ENCODE measurements around the gene CAP1. TPM values are rescaled to one million over a fixed set of nuclear protein-coding genes. Genes with fewer than 3 reads are reported as not detected.

Gene CAP1
- total RNA-seq, 1 experiment from 2014 or later = 255 TPM

GRCh38 chr1:40078512-40079333 lies 38.2 kb downstream of the CAP1 start:
- H2AK5ac ChIP-seq (ENCODE audit: insufficient read length, low read length) = no peak overlapping the region
- no peak overlapping the region for H3K9ac ChIP-seq (ENCODE audit: extremely low read depth, insufficient read length, low read length)
- H4K8ac ChIP-seq (replicated peaks; ENCODE audit: insufficient read length, low read depth, low read length) = no peak overlapping the region
- H3K23me2 ChIP-seq (ENCODE audit: insufficient read length, low read depth, low read length, poor library complexity, severe bottlenecking) = no peaks in the 10 kb centered on the region
- Mint-ChIP-seq H3K27ac (no peak overlapping the region), H3K4me3 (no peak overlapping the region), H3K36me3 (ENCODE audit: insufficient read depth in 1 of 3, low read depth in 3 of 3) (peaks cover 12 to 78% (median 37%) of the 10 kb centered on the region in 3 experiments), H3K4me1 (no peaks in the 10 kb centered on the region), H3K27me3 (ENCODE audit: low read depth) (no peaks in the 10 kb centered on the region), H3K9me3 (no peaks in the 10 kb centered on the region)
- TF ChIP-seq CTCF (conservative IDR thresholded peaks at IDR 0.05) = peak; percentile 84
- no peaks in the 10 kb centered on the region for H3K79me1 ChIP-seq (ENCODE audit: insufficient read depth, low read depth, low read length, poor library complexity, severe bottlenecking)
- H4K5ac ChIP-seq (ENCODE audit: insufficient read length, low read depth, low read length) = no peak overlapping the region
- H3K27me3 ChIP-seq (ENCODE audit: insufficient read depth, low read length) = no peaks in the 10 kb centered on the region
- H3K14ac ChIP-seq (ENCODE audit: insufficient read depth, low read length) = no peak overlapping the region
- H3K18ac ChIP-seq (ENCODE audit: insufficient read length, low read depth, low read length) = no peak overlapping the region
- H3K56ac ChIP-seq (ENCODE audit: insufficient read length, low read depth, low read length) = no peak overlapping the region
- peak; percentile 70 for DNase-seq
- no peak overlapping the region for H3K27ac ChIP-seq (ENCODE audit: insufficient read length, low read depth, low read length)
- no peak overlapping the region for H2BK20ac ChIP-seq (ENCODE audit: low read depth, low read length, poor library complexity, severe bottlenecking)
- H4K20me1 ChIP-seq (ENCODE audit: control insufficient read depth, insufficient read depth, insufficient read length) = no peaks in the 10 kb centered on the region
- no CpG with 5 or more reads among the region's 5 CpGs for whole genome bisulfite sequencing (ENCODE audit: extremely low coverage, insufficient read length, low lambda C conversion rate)
- no peaks in the 10 kb centered on the region for H3K79me2 ChIP-seq (ENCODE audit: insufficient read depth, low read length)
- no peak overlapping the region for H2BK15ac ChIP-seq (ENCODE audit: low read depth, low read length)
- H3K4ac ChIP-seq (ENCODE audit: low read depth, low read length) = no peak overlapping the region
- no peak overlapping the region for H3T11ph ChIP-seq (ENCODE audit: low read length)
- H2BK120ac ChIP-seq (ENCODE audit: low read depth, low read length, poor library complexity, severe bottlenecking) = no peak overlapping the region
- no peak overlapping the region for H4K91ac ChIP-seq (ENCODE audit: insufficient read length, low read depth, low read length)
- H2AFZ ChIP-seq (ENCODE audit: low read length) = no peak overlapping the region
- no peak overlapping the region for H2BK5ac ChIP-seq (ENCODE audit: insufficient read length, low read length)
- H3K4me2 ChIP-seq (ENCODE audit: insufficient read depth, insufficient read length, low read length) = no peak overlapping the region
- no peak overlapping the region for H2BK12ac ChIP-seq (ENCODE audit: insufficient read length, low read depth, low read length)
- no peaks in the 10 kb centered on the region for H3K9me3 ChIP-seq (ENCODE audit: control insufficient read depth, low read depth, low read length)
- H3K23ac ChIP-seq (ENCODE audit: insufficient read length, low read depth, low read length) = no peak overlapping the region
- H3K4me1 ChIP-seq (ENCODE audit: insufficient read depth, low read length) = no peaks in the 10 kb centered on the region
